ENCODE results near the gene GPR173.

GPR173 gene

GRCh38 chrX:53071064-53071463, 22.5 kb downstream of the GPR173 start (continued):
- TF ChIP-seq, protein P1, sequence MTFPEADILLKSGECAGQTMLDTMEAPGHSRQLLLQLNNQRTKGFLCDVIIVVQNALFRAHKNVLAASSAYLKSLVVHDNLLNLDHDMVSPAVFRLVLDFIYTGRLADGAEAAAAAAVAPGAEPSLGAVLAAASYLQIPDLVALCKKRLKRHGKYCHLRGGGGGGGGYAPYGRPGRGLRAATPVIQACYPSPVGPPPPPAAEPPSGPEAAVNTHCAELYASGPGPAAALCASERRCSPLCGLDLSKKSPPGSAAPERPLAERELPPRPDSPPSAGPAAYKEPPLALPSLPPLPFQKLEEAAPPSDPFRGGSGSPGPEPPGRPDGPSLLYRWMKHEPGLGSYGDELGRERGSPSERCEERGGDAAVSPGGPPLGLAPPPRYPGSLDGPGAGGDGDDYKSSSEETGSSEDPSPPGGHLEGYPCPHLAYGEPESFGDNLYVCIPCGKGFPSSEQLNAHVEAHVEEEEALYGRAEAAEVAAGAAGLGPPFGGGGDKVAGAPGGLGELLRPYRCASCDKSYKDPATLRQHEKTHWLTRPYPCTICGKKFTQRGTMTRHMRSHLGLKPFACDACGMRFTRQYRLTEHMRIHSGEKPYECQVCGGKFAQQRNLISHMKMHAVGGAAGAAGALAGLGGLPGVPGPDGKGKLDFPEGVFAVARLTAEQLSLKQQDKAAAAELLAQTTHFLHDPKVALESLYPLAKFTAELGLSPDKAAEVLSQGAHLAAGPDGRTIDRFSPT (tag by site-specific recombination; IDR thresholded peaks at IDR 0.05): no peak
- TF ChIP-seq KLF1 (tag by site-specific recombination; IDR thresholded peaks at IDR 0.05) (no peak), ZNF510 (tag by site-specific recombination; IDR thresholded peaks at IDR 0.05; ENCODE audit: insufficient replicate concordance) (no peak), PRDM6 (tag by site-specific recombination; IDR thresholded peaks at IDR 0.05) (no peak), YY2 (tag by site-specific recombination; IDR thresholded peaks at IDR 0.05) (no peak), ZNF18 (tag by site-specific recombination; IDR thresholded peaks at IDR 0.05) (no peak)
- TF ChIP-seq, protein P2, sequence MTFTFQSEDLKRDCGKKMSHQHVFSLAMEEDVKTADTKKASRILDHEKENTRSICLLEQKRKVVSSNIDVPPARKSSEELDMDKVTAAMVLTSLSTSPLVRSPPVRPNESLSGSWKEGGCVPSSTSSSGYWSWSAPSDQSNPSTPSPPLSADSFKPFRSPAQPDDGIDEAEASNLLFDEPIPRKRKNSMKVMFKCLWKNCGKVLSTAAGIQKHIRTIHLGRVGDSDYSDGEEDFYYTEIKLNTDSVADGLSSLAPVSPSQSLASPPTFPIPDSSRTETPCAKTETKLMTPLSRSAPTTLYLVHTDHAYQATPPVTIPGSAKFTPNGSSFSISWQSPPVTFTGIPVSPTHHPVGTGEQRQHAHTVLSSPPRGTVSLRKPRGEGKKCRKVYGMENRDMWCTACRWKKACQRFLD (tag by site-specific recombination; IDR thresholded peaks at IDR 0.05): no peak

- no peaks in the 10 kb centered on the region for H3K36me3 ChIP-seq (ENCODE audit: control insufficient read depth in 2 of 2, insufficient read depth in 1 of 2, low read length in 2 of 2)
- no peak overlapping the region for H3K27ac ChIP-seq (ENCODE audit: extremely low read depth, low read depth, low read length)
- ChIA-PET CTCF (interaction anchor here (0.6 to 1.9 kb wide), 20 partner anchors 8 to 1601 kb away, joined by 3 to 18 read pairs (median 4); partner anchors contain the start of gene KDM5C), POLR2A (interaction anchor here (0.5 to 2.7 kb wide), 3 partner anchors 8 to 129 kb away, joined by 3 to 44 read pairs (median 4); partner anchors contain the start of gene TSPYL2)
- no peaks in the 10 kb centered on the region for H3K4me1 ChIP-seq (ENCODE audit: control insufficient read depth, insufficient read depth, low read length)
- H3K4me3 ChIP-seq (ENCODE audit: low read depth, low read length): peak overlapping the region; percentile 27
- H3K9me3 ChIP-seq (ENCODE audit: control insufficient read depth, insufficient read depth, low read depth, low read length): no peaks in the 10 kb centered on the region
- TF ChIP-seq WT1 (tag by site-specific recombination; IDR thresholded peaks at IDR 0.05): no peak
- no peak for TF ChIP-seq ZNF776 (tag by site-specific recombination; IDR thresholded peaks at IDR 0.05; ENCODE audit: borderline replicate concordance)
- TF ChIP-seq ZNF600 (tag by site-specific recombination; IDR thresholded peaks at IDR 0.05): peak; percentile 91
- peak; percentile 11; the same call in 1 of the 2 replicates for TF ChIP-seq KLF1 (tag by site-specific recombination; IDR thresholded peaks at IDR 0.05)
- TF ChIP-seq ZSCAN30 (tag by site-specific recombination; IDR thresholded peaks at IDR 0.05): no peak
- no peak for TF ChIP-seq PRDM1 (tag by site-specific recombination; IDR thresholded peaks at IDR 0.05)
- no peak for TF ChIP-seq ZNF354C (tag by site-specific recombination; IDR thresholded peaks at IDR 0.05; ENCODE audit: borderline replicate concordance, low read depth)
- TF ChIP-seq ZNF121 (tag by site-specific recombination; IDR thresholded peaks at IDR 0.05): peak; percentile 41; the same call in 1 of the 2 replicates
- TF ChIP-seq ZEB2 (tag by site-specific recombination; IDR thresholded peaks at IDR 0.05): peak; percentile 96
- no peak for TF ChIP-seq ZNF768 (tag by site-specific recombination; IDR thresholded peaks at IDR 0.05)
- TF ChIP-seq, protein P3, sequence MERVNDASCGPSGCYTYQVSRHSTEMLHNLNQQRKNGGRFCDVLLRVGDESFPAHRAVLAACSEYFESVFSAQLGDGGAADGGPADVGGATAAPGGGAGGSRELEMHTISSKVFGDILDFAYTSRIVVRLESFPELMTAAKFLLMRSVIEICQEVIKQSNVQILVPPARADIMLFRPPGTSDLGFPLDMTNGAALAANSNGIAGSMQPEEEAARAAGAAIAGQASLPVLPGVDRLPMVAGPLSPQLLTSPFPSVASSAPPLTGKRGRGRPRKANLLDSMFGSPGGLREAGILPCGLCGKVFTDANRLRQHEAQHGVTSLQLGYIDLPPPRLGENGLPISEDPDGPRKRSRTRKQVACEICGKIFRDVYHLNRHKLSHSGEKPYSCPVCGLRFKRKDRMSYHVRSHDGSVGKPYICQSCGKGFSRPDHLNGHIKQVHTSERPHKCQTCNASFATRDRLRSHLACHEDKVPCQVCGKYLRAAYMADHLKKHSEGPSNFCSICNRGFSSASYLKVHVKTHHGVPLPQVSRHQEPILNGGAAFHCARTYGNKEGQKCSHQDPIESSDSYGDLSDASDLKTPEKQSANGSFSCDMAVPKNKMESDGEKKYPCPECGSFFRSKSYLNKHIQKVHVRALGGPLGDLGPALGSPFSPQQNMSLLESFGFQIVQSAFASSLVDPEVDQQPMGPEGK (tag by site-specific recombination; IDR thresholded peaks at IDR 0.05): peak; percentile 78
- TF ChIP-seq, protein P4, sequence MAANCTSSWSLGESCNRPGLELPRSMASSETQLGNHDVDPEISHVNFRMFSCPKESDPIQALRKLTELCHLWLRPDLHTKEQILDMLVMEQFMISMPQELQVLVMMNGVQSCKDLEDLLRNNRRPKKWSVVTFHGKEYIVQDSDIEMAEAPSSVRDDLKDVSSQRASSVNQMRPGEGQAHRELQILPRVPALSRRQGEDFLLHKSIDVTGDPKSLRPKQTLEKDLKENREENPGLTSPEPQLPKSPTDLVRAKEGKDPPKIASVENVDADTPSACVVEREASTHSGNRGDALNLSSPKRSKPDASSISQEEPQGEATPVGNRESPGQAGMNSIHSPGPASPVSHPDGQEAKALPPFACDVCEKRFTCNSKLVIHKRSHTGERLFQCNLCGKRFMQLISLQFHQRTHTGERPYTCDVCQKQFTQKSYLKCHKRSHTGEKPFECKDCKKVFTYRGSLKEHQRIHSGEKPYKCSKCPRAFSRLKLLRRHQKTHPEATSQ (tag by site-specific recombination; IDR thresholded peaks at IDR 0.05): peak; percentile 72
- TF ChIP-seq KLF16 (tag by site-specific recombination; IDR thresholded peaks at IDR 0.05): no peak
- TF ChIP-seq ZNF112 (tag by site-specific recombination; IDR thresholded peaks at IDR 0.05): no peak
- TF ChIP-seq ZNF596 (tag by site-specific recombination; IDR thresholded peaks at IDR 0.05): peak; percentile 99; the same call in 1 of the 2 replicates
- TF ChIP-seq ZNF610 (tag by site-specific recombination; IDR thresholded peaks at IDR 0.05; ENCODE audit: borderline replicate concordance): 0 out of 2 replicates have a peak, but pooled peaks have one; percentile 34
- TF ChIP-seq ZNF624 (tag by site-specific recombination; IDR thresholded peaks at IDR 0.05): no peak
Measured at GRCh38 chrX:53071604-53072417, 23.2 kb downstream of the GPR173 start.
